K562 (cell line): ENCODE results near the gene TULP1.

Experiments
- BMI1 ChIP-seq: fragments of 150-350 bp; IDR thresholded peaks from 2 replicates; pipeline ENCODE4 v1.6.1; 2014; ENCODE audit warnings: low read length
- CTCF ChIP-seq, 3 experiments: IDR thresholded peaks in 2 of 3; conservative IDR thresholded peaks in 1 of 3; 2 replicates each; pipeline ENCODE4 v1.5.1; 2011 to 2012; ENCODE audit warnings: low read length in 3 of 3, mild to moderate bottlenecking in 3 of 3, control low read depth in 2 of 3, improper control_type of control experiment in 1 of 3, inconsistent platforms in 1 of 3, low read depth in 1 of 3, mixed read lengths in 1 of 3, moderate library complexity in 1 of 3; ENCODE audit not compliant: insufficient read depth in 2 of 3
- FOXA1 ChIP-seq: fragments of 450-650 bp; IDR thresholded peaks from 2 replicates; pipeline ENCODE4 v1.6.1; 2016; ENCODE audit warnings: mild to moderate bottlenecking, borderline replicate concordance
- HNRNPLL ChIP-seq: fragments of 200-400 bp; formaldehyde crosslinking; IDR thresholded peaks from 2 replicates; pipeline ENCODE4 v1.6.1; 2017; ENCODE audit warnings: low read length, low read depth, mild to moderate bottlenecking; ENCODE audit not compliant: poor library complexity, severe bottlenecking
- IRF1 ChIP-seq: sonication (generic); formaldehyde crosslinking; IDR thresholded peaks from 2 replicates; pipeline ENCODE4 v1.8.0; 2022; ENCODE audit warnings: missing genetic modification reagents, mild to moderate bottlenecking, borderline replicate concordance
- KDM1A ChIP-seq, 2 experiments: fragments of 450-650 bp; IDR thresholded peaks; 2 replicates each; pipeline ENCODE4 v1.6.1; 2016; ENCODE audit warnings: mild to moderate bottlenecking in 2 of 2
- RAD21 ChIP-seq, 2 experiments: fragments of 250-450 bp in 1 of 2; fragments of 450-650 bp in 1 of 2; sonication (Bioruptor Pico) in 1 of 2; formaldehyde crosslinking in 1 of 2; IDR thresholded peaks in 1 of 2; conservative IDR thresholded peaks in 1 of 2; 2 replicates each; pipeline versions ENCODE4 v1.4.0 to v1.8.0; 2020 to 2022; ENCODE audit warnings: mild to moderate bottlenecking in 2 of 2, moderate library complexity in 1 of 2
- REST ChIP-seq, 2 experiments: fragments of 450-650 bp; formaldehyde crosslinking in 1 of 2; IDR thresholded peaks; 2 replicates each; pipeline versions ENCODE4 v1.4.0 to v1.6.1; 2014 to 2020; ENCODE audit warnings: mild to moderate bottlenecking in 2 of 2, borderline replicate concordance in 1 of 2, low read depth in 1 of 2
- RFX5 ChIP-seq: IDR thresholded peaks from 2 replicates; pipeline ENCODE4 v1.6.1; 2011; ENCODE audit warnings: low read depth, mild to moderate bottlenecking, improper control_type of control experiment, low read length
- SMC3 ChIP-seq: conservative IDR thresholded peaks from 2 replicates; pipeline ENCODE4 v1.6.1; 2011; ENCODE audit warnings: low read depth, low read length, improper control_type of control experiment; ENCODE audit not compliant: insufficient read depth
- TAF1 ChIP-seq: IDR thresholded peaks from 2 replicates; pipeline ENCODE4 v1.6.1; 2011; ENCODE audit warnings: mild to moderate bottlenecking, low read length, moderate library complexity; ENCODE audit not compliant: insufficient read depth, control insufficient read depth, severe bottlenecking; ENCODE audit errors: extremely low read depth
- ZBTB33 ChIP-seq: sonication (generic); formaldehyde crosslinking; IDR thresholded peaks from 2 replicates; pipeline ENCODE4 v1.8.1; 2023; ENCODE audit warnings: mild to moderate bottlenecking, missing genetic modification reagents
- ZEB2 ChIP-seq: fragments of 450-650 bp; IDR thresholded peaks from 2 replicates; pipeline ENCODE4 v1.6.1; 2016
- TF ChIP-seq, protein P1 (sequence below): fragments of 250-450 bp; sonication (Bioruptor Pico); IDR thresholded peaks from 2 replicates; pipeline ENCODE4 v1.4.0; 2020; ENCODE audit warnings: mild to moderate bottlenecking, moderate library complexity

DNA sequence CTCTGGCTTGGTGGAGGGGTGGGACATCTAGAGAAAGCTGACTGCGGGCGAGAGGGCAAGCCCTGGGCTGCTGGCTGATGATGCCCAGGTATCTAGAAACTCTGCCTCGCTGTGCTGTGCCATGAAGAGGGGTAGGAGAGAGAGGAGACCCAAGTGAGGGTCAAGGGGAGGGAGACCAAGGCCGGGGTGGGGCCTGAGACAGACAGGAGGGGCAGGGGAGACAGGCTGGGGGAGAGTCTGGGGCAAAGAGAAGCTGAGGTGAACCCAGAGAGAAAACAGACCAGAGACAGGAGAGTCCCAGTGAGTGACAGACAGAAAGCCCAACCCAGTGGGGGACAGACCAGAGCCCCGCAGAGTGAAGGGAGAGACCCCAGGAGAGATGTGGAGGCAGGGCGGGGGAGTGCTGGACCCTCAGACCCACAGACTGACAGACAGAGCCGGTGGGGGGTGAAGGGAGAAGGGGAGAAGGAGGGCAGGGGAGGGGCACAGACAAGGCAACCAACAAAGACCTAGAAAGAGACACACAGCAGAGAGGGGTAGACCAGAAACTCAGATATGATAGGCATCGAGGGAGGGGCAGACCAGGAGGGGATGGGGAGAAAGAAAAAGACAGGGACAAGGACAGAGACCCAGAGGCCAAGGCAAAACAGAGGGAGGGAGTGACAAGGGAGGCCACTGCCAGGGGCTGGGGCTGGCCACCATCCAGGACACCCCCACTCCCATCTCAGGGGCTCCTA is 21.7 kb downstream of the TULP1 start:
- no peak for TF ChIP-seq CTCF (IDR thresholded peaks at IDR 0.05 in 2 of 3, conservative IDR thresholded peaks at IDR 0.05 in 1 of 3; ENCODE audit: insufficient read depth in 2 of 3, low read depth in 1 of 3, low read length in 3 of 3)
- no peak for TF ChIP-seq TAF1
- no peak for TF ChIP-seq RFX5
- TF ChIP-seq REST (IDR thresholded peaks at IDR 0.05; ENCODE audit: borderline replicate concordance) = no peak
- TF ChIP-seq REST (CRISPR knock-in tag; IDR thresholded peaks at IDR 0.05; ENCODE audit: low read depth) = no peak
- no peak for TF ChIP-seq ZBTB33 (CRISPR knock-in tag)
- TF ChIP-seq RAD21 (CRISPR knock-in tag; conservative IDR thresholded peaks at IDR 0.05 in 1 of 2, IDR thresholded peaks at IDR 0.05 in 1 of 2) = no peak
- 0 out of 4 replicates have a peak, but pooled peaks of 1 of the 2 experiments have one; percentile 36 for TF ChIP-seq KDM1A (IDR thresholded peaks at IDR 0.05)
- TF ChIP-seq FOXA1 = no peak
- TF ChIP-seq BMI1 = no peak
- TF ChIP-seq, protein P1, sequence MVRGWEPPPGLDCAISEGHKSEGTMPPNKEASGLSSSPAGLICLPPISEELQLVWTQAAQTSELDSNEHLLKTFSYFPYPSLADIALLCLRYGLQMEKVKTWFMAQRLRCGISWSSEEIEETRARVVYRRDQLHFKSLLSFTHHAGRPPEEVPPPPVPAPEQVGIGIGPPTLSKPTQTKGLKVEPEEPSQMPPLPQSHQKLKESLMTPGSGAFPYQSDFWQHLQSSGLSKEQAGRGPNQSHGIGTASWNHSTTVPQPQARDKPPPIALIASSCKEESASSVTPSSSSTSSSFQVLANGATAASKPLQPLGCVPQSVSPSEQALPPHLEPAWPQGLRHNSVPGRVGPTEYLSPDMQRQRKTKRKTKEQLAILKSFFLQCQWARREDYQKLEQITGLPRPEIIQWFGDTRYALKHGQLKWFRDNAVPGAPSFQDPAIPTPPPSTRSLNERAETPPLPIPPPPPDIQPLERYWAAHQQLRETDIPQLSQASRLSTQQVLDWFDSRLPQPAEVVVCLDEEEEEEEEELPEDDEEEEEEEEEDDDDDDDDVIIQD (CRISPR knock-in tag) = no peak
- TF ChIP-seq SMC3 = no peak
- no peak for TF ChIP-seq IRF1 (CRISPR knock-in tag)
- TF ChIP-seq ZEB2 = no peak
- TF ChIP-seq HNRNPLL = no peak
